Central memory CD4-positive, alpha-beta T cell (primary cell): ENCODE measurements around the gene DYSF.

ENCODE experiments used
- DNase-seq: peaks from one replicate; pipeline ENCODE4 v3.0.0; 2022

DYSF gene

DNA sequence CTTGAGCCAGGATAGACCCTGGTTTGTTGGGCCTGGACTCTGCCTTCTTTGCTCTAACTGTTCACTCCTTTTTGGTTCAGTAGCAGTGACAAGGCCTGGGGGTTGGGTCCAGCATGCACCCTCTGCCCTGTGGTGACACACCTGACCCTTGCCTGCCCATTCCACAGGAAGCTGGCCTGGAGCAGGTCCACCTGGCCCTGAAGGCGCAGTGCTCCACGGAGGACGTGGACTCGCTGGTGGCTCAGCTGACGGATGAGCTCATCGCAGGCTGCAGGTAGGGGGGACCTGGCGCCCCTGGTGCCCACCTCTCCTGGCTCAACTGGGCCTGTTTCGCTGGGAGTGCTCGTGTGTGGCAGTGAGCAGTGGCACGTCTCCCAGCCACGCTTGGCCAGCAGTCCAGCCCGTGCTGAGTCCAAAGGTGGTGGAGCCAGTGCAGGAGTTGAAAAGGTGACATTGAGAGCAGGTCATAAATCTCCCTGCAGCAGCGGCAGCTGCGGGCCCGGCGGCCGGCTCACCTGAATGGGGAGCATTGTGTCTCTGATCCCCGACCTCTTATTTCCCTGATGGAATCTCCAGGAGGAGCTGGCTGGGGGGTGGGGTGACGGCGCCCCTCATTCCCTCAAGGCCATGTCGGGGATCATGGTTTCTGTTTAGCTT lies 102.6 kb downstream of the DYSF start:
- DNase-seq, result no peak

DNA sequence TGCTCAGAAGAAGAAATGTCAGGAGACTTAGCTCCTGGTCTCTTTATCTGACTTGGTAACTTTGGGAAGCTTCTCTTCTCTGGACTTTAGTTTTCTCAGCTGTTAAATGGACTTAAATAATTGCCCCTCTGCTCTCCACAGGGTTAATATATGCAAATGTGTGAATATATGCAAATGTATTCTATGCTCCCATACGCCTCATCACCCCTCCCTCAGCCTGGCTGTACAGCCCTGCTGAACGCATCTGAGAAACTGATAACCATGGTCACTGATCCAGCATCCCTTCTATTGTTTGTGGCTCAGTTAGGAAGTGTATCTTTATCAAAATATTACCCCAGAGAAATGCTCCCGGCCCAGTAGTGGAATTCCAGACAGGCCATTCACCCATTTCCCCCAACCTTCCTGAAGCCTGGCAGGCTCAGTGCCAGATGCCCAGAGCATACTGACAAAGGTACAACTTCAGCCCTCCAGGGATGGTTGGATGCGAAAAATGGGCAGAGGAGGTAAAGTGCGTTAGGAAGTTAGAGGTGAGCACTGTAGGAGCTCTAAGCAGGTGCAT lies 103.4 kb downstream of the DYSF start:
- DNase-seq, result no peak

DNA sequence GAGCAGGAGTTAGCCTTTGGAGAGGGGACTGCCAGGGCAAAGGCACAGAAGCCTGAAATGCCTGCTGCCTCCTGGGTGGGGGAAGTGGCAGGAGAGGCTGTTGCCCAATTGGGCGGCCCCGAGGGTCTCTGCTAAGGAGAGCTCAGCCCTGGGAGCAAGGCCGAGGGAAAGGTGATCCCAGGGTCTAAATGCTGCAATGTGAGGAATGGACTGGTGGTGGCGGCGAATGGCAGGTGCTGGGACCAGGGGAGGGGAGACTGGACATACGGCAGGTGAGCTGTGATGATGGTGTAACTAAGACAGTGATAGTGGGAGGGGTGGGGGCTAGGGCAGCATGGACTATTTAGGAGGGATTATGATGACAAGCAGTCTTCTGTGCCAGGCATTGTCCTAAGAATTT lies 104.0 kb downstream of the DYSF start:
- no peak for DNase-seq

DNA sequence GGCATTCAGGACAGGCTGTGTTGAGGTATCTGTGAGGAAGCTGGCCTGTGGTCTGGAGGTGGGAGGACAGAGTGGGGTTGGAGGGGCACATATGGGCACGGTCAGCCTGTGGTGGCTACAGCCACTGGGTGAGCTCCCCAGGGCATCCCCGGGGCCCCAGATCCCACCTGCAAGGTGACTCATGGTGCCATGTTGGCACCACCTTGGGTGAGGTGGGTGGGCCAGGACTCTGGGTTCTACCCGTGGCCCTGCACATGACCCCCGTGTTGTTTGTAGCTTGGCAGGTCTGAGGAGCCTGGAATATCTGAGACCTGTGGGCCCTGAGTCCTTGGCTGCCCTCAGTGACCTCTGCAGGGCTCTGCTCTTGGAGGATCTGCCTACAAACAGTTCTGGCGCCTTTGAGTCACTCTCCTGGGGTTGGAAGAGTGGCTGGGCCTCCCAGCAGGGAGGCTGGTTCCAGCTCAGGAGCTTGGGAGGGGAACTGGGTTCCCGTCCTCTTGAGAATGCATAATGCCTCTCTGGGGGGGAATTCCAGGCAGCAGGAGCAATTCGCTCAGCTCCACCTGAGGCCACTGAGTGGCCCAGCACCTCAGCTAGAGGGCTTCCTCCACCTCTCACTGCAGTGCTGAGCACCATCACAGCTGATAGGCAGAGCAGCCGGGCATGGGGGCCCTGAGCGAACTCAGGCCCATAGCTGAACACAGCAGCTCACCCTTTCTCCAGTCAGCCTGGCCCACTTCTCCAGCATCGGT lies 105.1 kb downstream of the DYSF start:
- DNase-seq, result no peak

DNA sequence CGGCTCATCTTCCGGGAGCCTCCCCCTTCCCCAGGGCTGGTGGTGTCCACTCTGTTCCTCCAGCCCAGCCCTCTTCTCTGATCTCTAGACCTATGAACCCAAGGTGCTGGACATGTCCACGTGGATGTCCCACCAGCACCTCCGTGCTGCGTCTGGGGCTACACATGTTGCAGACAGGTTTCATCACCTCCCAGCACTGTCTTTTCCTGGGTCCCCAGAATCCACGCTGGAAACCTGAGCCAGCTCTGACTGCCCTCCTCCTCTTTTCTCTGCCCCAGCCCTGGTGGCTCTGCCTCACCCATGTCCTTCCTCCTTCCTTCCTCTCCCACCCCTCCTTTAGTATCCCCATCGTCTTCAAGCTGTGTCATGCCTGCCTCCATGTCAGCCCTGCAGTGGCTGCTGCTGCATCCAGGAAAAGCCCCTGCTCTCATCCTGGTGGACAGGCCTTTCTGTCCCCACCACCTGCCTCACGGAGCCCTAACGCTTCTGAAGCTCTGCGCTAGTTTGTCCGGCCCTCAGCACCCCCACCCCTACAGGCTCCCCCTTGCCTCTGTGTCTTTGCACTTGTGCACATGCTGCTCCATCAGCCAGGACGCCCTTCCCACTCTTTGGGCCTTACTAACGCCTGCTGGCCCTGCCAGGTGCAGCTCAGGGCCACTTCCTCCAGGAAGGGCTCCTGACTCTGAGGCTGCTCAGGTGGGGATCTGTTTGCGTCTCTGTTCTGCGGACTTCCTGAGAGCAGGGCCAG lies 105.9 kb downstream of the DYSF start:
- DNase-seq, result no peak

DNA sequence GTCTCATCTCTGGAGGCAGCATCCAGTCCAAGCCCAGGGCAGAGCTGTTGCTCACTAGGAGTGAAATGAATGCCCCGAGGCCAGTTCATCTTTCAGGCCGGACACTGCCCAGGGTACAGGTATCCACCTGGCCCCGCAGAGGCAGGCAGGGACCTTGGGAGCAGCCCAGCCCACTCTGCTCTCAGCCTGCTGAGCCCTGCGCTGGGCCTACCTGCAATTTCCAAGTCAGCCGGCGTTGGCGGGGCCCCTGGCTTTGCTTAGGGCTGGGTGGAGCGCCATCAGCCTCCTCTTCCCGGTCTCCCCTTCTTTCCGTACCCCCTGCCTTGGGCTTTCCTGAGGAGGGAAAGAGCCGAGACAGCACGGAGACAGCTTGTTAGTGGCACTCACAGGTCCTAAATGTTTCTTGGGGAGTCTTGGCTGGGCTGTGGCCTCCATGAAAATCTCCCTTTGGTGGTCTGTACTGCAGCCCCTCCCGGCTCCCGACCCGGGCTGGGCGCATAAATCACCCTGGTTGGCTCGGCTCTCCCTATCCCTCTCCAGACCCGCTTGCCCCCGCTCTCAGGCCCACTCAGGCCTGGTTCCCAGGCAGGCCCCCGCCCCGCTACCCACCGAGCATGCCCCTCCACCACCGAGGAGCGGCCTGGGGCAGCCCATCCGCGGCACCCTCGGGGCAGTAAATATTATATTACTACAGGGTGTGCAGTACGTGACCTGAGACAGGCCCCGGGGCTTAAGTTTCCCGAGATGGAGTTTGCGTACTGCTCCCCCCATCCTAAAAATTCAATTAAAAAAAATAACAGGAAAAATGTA lies 106.7 kb downstream of the DYSF start:
- no peak for DNase-seq

DNA sequence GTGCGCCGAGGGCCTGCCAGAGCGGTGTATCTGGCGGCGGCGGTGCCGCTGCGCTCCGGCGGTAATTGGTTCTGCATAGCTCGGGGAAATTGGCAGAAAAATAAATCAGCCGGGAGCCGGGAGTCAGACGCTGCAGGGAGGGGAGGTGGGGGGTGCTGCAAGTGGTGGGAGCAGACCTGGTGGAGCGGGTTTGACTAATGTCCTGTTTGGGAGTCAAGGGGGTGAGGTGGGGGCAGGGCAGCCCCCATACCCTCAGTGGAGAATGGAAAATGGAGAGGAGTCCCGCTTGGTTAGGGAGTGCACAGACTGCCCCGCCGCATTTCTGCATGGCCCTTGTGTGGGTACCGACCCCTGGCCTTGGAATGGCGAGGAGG lies 107.3 kb downstream of the DYSF start:
- DNase-seq, result no peak

DNA sequence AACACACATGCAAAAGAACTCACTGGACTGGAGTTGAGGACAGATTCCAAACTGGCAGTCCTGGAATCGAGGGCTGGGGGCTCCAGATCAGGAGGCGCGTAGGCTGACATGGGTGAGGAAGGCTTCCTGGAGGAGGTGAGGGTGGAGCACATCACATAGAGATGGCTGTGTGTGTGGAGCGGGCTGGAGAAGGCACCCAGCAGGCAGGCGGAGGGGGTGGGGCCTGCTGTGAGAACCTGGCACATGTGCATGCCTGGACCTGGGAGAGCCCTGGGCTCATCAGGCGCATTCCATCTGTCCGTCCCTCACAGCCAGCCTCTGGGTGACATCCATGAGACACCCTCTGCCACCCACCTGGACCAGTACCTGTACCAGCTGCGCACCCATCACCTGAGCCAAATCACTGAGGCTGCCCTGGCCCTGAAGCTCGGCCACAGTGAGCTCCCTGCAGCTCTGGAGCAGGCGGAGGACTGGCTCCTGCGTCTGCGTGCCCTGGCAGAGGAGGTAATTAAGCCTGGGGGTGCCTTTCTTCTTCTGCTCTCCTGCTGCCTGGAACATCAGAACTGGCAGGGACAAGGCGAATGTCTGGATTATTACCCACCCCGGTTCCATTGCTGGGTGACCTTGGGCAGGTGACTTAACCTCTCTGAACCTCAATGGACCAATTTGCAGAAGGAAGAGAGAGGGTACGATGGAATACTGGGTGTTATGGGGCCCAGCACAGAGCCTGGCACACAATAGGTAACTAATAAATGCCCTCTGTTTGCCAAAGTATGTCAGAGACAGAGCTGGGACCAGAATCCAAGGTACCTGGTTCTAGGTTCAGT lies 108.3 kb downstream of the DYSF start:
- DNase-seq, result no peak

DNA sequence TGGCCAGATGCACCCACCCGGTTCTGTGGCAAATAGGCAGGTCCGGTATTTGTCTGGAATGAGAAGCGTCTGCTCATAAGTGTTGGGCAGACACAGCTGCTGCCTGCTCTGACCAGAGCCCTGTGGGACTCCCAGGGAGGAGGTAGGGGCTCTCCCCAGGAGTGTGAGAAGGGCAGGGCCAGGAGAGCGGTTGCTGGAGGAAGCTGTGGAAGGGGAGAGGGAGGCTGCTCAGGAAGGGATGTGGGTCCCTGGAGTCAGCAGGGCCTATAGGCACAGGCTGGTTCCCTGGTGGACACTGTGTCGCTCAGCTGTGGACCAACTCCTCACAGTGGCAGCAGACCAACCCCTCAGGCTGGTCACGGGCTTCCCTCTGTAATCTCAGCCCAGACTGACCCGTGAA lies 109.2 kb downstream of the DYSF start:
- no peak for DNase-seq

DNA sequence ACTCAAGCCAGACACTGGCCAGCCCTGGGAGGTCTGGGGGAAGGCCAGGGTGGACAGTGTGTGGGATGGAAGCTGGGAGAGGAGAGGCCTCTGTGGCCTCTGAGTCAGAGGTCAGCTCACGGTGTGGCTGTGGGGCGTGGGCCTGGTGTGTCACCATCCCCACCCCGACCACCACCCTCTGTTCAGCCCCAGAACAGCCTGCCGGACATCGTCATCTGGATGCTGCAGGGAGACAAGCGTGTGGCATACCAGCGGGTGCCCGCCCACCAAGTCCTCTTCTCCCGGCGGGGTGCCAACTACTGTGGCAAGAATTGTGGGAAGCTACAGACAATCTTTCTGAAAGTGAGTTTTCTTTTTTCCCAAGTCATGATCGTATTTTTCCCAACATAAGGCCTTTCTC lies 110.5 kb downstream of the DYSF start:
- no peak for DNase-seq

DNA sequence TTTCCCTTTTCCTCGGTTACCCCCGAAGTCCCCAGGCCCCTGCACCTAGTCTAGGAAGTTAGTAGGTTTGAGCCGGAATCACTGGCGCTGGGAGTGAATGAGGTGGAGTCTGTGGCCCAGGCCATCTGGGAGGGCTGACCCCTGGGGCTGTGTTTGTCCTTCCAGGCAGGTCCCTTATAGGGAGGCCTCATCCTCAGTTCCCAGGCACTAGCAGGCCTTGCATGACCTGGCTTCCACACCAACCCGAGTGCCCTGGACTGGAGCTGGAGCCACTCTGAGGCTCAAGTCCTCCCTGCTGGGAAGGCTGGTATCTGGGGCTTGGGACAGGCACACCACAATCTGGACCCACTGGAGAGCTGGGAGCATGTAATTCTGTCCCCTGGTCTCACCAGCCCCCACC lies 111.0 kb downstream of the DYSF start:
- no peak for DNase-seq

DNA sequence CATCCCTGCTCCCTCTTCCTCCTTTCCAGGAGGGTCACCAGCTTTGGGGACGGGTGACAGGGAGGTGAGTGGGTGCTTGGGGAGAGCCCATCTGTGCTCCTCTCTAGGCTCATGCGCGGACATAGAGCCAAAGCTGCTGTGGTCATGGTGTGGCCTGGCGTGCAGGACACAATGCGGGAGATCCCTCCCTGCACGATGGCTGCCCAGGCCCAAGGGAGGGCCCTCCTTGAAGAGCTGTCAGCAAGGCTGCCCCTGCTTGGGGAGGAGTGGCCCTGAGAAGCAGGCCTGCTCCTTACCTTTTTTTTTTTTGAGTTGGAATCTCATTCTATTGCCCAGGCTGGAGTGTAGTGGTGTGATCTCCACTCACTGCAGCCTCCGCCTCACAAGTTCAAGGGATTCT lies 111.4 kb downstream of the DYSF start:
- DNase-seq, result no peak

DNA sequence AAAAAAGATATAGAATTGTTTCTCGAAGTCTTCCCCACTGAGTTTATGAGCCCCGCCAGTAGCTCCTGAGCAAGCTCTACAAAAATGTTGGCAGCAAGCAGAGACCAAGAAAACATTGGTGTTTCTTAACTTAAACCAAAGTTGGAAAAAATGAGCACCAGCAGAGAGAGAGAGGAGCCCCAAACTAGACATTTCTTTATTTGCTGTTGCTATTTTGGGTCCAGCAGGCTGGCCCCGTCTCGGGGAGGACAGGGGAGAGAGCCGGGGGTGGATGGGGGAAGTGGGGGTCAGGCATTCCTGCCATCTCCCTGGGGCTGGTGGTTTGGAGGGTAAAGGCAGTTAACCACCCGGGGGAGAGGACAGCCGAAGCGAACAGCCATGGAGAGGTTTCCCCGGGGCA lies 113.0 kb downstream of the DYSF start:
- no peak for DNase-seq

DNA sequence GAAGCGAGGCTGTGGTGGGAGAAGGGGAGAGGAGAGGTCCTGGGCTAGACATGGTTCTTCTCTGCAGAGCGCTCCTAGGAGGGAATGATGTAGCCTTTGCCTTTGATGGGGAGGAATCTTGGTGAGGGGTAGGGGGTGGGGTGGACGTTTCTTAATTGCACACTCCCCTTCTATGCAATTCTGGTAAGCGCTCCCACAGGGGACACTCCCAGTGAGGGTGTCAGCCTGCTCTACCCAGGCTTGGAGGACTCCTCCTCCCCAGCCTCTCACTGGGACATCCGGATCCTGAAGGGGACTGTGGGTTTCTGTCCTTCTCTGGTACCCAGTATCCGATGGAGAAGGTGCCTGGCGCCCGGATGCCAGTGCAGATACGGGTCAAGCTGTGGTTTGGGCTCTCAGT lies 114.3 kb downstream of the DYSF start:
- DNase-seq, result no peak

DNA sequence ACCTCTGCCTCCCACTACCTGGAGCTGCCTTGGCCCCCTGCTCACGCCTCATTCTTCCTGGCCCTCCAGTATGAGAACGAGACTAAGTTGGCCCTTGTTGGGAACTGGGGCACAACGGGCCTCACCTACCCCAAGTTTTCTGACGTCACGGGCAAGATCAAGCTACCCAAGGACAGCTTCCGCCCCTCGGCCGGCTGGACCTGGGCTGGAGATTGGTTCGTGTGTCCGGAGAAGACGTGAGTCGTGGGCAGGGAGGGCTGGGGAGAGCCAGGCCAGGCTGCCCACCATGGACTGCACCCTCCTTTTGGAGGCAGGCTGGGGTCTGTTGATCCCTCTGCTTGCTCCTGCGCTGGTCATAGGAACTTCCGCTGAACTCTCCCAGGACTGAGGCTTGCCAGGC lies 114.7 kb downstream of the DYSF start:
- DNase-seq, result no peak

DNA sequence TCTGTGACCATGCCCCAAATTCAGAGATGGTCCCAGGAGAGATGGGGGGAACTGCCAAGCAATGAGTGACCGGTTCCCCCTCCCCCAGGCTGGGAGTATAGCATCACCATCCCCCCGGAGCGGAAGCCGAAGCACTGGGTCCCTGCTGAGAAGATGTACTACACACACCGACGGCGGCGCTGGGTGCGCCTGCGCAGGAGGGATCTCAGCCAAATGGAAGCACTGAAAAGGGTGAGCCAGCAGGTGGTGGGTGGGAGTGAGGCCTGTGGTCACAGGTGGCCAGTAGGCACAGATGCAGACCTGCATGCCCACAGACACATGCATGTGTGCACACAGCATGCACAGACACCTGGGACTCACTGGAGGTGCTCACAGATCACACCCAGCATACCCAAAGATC lies 117.2 kb downstream of the DYSF start:
- no peak for DNase-seq

DNA sequence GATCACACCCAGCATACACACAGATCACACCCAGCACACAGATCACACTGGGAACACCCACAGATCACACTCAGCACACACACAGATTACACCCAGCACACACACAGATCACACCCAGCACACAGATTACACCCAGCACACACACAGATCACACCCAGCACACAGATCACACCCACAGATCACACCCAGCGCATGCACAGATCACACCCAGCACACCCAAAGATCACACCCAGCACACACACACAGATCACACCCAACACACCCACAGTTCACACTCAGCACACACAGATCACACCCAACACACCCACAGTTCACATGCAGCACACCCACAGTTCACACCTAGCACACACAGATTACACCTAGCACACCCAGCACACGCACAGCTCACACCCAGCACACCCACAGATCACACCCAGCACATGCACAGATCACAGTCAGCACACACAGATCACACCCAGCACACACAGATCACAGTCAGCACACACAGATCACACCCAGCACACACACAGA lies 117.6 kb downstream of the DYSF start:
- DNase-seq, result no peak

DNA sequence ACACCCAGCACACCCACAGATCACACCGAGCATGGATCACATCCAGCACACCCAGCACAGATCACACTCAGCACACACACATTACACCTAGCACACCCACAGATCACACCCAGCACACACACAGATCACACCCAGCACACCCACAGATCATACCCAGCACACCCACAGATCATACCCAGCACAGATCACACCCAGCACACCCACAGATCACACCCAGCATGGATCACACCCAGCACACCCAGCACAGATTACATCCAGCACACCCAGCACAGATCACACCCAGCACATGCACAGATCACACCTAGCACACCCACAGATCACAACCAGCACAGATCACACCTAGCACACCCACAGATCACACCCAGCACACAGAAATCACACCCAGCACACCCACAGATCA lies 118.6 kb downstream of the DYSF start:
- no peak for DNase-seq

DNA sequence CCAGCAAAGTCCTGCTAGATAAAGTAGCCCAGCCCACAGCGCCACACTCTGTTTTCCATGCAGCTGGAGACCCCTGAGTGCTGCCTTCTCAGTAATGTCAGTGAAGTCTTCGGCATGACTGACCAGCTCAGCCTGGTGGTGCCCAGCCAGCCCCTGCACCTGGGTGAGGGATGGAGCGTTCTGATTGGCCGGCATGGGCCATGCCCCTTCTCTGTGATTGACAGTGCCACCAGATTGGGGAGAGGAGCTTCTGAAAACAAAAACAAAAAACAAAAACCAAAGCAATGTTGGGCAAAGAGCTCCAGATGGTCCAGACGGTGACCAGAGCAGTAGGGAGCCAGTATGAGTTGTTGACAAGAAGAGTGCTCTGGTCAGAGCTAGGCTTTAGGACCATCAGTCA lies 122.6 kb downstream of the DYSF start:
- DNase-seq, result no peak

DNA sequence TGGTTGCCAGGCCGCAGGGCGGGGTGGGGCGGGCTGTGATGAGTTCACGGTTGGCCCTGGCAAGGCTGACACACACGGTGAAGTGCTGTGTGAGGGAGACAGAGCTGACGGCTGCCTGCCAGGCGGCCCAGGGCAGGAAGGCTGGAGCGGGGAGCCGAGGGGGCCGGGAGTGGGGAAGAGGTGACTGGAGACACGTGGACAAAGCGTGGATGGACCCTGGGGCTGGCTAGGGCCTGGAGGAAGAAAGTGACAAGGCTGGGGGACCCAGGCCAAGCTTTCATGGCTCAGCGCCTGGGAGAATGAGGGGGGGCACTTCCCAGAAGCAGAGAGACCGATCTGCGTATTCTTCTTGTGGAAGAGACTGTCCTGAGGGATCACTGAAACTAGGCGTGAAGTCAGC lies 123.2 kb downstream of the DYSF start:
- no peak for DNase-seq

DNA sequence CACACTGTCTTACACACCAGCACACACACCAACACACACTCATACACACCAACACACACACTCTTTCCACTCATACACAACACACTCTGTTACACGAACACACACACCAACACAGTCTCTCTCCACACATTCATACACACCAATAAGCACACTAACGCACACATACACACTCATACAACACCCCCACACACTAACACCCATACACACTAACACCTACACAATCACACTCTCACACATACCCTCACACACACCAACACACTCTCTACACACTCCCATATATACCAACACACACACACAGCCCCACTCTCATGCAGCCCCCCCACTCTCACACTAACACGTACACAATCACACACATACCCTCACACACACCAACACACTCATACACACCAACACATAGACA lies 123.8 kb downstream of the DYSF start:
- DNase-seq, result no peak
